WTC11 (cell line): ENCODE measurements around the gene RPS6KC1.
"Not testable (repeated sequence)": the region's sequence is repeated elsewhere in the genome, so short reads cannot be mapped to it uniquely, and the experiment has no call there.

Source experiments
- ATF6 ChIP-seq: sonication (generic); formaldehyde crosslinking; IDR thresholded peaks from 2 replicates; pipeline ENCODE4 v1.8.1; 2023; ENCODE audit warnings: mild to moderate bottlenecking, missing genetic modification reagents
- CTCF ChIP-seq: fragments of 200-600 bp; IDR thresholded peaks from 2 replicates; pipeline ENCODE4 v1.8.0; 2022; ENCODE audit warnings: antibody characterized with exemption
- IRF1 ChIP-seq: sonication (generic); formaldehyde crosslinking; IDR thresholded peaks from 2 replicates; pipeline ENCODE4 v1.8.0; 2023; ENCODE audit warnings: missing genetic modification reagents
- JUN ChIP-seq: sonication (generic); formaldehyde crosslinking; IDR thresholded peaks from 2 replicates; pipeline ENCODE4 v1.8.0; 2023; ENCODE audit warnings: mild to moderate bottlenecking, missing genetic modification reagents
- NR2C2 ChIP-seq: sonication (generic); formaldehyde crosslinking; IDR thresholded peaks from 2 replicates; pipeline ENCODE4 v1.8.0; 2022; ENCODE audit warnings: mild to moderate bottlenecking, missing genetic modification reagents
- SP1 ChIP-seq: sonication (generic); formaldehyde crosslinking; conservative IDR thresholded peaks from 2 replicates; pipeline ENCODE4 v1.8.1; 2022; ENCODE audit warnings: missing genetic modification reagents
- ZNF121 ChIP-seq: sonication (generic); formaldehyde crosslinking; IDR thresholded peaks from 2 replicates; pipeline ENCODE4 v1.8.0; 2023; ENCODE audit warnings: missing genetic modification reagents

- TF ChIP-seq IRF1; ZNF121 (CRISPR knock-in tag); SP1 (CRISPR knock-in tag); NR2C2 (CRISPR knock-in tag); ATF6; CTCF; JUN: not testable (repeated sequence)
Measured at GRCh38 chr1:213045321-213046226, 5.5 kb upstream of the RPS6KC1 start.
